ENCODE results near the gene WDR7.

Gene WDR7

GRCh38 chr18:57075716-57076400 lies 424.7 kb downstream of the WDR7 start:
- no peaks in the 10 kb centered on the region for H4K20me1 ChIP-seq (ENCODE audit: insufficient read depth, low read length)
- H3K79me2 ChIP-seq (ENCODE audit: insufficient read depth, low read length): no peaks in the 10 kb centered on the region
- H2AFZ ChIP-seq (ENCODE audit: low read length): no peak overlapping the region
- TF ChIP-seq, protein P1, sequence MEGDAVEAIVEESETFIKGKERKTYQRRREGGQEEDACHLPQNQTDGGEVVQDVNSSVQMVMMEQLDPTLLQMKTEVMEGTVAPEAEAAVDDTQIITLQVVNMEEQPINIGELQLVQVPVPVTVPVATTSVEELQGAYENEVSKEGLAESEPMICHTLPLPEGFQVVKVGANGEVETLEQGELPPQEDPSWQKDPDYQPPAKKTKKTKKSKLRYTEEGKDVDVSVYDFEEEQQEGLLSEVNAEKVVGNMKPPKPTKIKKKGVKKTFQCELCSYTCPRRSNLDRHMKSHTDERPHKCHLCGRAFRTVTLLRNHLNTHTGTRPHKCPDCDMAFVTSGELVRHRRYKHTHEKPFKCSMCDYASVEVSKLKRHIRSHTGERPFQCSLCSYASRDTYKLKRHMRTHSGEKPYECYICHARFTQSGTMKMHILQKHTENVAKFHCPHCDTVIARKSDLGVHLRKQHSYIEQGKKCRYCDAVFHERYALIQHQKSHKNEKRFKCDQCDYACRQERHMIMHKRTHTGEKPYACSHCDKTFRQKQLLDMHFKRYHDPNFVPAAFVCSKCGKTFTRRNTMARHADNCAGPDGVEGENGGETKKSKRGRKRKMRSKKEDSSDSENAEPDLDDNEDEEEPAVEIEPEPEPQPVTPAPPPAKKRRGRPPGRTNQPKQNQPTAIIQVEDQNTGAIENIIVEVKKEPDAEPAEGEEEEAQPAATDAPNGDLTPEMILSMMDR (IDR thresholded peaks at IDR 0.05; ENCODE audit: low read length): no peak
- no peak for TF ChIP-seq EZH2 (IDR thresholded peaks at IDR 0.05; ENCODE audit: borderline replicate concordance, low read length)
- H3F3A ChIP-seq (ENCODE audit: insufficient read depth, low read length): no peaks in the 10 kb centered on the region
- H3K9me3 ChIP-seq (ENCODE audit: low read length): no peaks in the 10 kb centered on the region
- no peak overlapping the region for H3K4me3 ChIP-seq (ENCODE audit: low read depth, low read length, poor library complexity, severe bottlenecking)
- H3K36me3 ChIP-seq (ENCODE audit: insufficient read depth, low read length): no peaks in the 10 kb centered on the region
- no peak overlapping the region for H3K9ac ChIP-seq (ENCODE audit: low read length)
- H3K4me1 ChIP-seq (ENCODE audit: insufficient read depth, low read length, severe bottlenecking): no peaks in the 10 kb centered on the region
- H3K27me3 ChIP-seq (ENCODE audit: insufficient read depth, low read length): peaks cover 11% of the 10 kb centered on the region
- no peak overlapping the region for H3K27ac ChIP-seq (ENCODE audit: low read depth, low read length, poor library complexity, severe bottlenecking)
- H3K4me2 ChIP-seq (ENCODE audit: low read length): no peak overlapping the region
- H3K9me2 ChIP-seq (ENCODE audit: low read depth, low read length): no peaks in the 10 kb centered on the region

DNA sequence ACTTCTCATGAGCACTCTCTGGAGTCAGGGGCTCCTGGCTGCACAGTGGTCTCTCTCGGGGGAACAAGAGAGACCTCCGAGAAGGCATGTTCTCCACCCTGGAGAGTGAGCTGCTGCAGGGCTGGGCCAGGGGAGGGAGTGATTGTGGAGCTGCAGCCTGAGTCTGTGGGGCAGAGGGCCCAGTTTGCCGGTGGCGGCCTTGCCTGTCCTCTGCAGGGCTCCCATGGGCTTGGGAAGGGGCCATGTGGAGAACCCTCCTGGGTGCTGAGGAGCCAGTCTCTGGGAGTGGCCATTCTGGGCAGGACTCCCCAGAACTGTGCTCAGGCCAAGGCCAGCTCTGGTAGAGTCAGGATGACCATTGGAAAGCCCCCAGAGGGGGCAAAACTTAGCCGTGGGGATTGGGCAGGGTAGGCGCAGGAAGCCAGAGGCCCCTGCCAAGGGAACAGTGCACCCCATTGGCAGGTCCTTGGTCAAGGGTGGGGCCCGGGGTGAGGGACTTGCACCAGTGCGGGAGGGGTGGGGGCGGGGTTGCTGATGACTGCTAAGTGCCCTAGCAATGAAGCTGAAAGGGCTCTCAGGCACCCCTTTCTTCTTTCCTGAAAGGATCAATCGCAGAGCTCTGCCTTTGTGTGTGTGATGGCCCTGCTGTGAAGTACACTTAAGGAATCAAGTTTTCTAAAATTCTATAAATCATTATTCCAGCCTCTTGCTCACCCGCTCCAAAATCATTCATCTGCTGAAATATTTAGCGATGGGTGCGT lies 426.0 kb downstream of the WDR7 start:
- Histone ChIP-seq H3K9me3 (ENCODE audit: low read length) (no peaks in the 10 kb centered on the region), H3F3A (ENCODE audit: insufficient read depth, low read length) (no peaks in the 10 kb centered on the region), H3K4me3 (ENCODE audit: low read depth, low read length, poor library complexity, severe bottlenecking) (no peak overlapping the region), H3K4me2 (ENCODE audit: low read length) (no peak overlapping the region), H2AFZ (ENCODE audit: low read length) (no peak overlapping the region), H3K36me3 (ENCODE audit: insufficient read depth, low read length) (no peaks in the 10 kb centered on the region), H3K9me2 (ENCODE audit: low read depth, low read length) (no peaks in the 10 kb centered on the region), H3K9ac (ENCODE audit: low read length) (no peak overlapping the region), H4K20me1 (ENCODE audit: insufficient read depth, low read length) (no peaks in the 10 kb centered on the region), H3K27me3 (ENCODE audit: insufficient read depth, low read length) (peaks cover 11% of the 10 kb centered on the region), H3K4me1 (ENCODE audit: insufficient read depth, low read length, severe bottlenecking) (no peaks in the 10 kb centered on the region), H3K79me2 (ENCODE audit: insufficient read depth, low read length) (no peaks in the 10 kb centered on the region), H3K27ac (ENCODE audit: low read depth, low read length, poor library complexity, severe bottlenecking) (no peak overlapping the region)
- no peak for TF ChIP-seq EZH2 (IDR thresholded peaks at IDR 0.05; ENCODE audit: borderline replicate concordance, low read length)
- TF ChIP-seq, protein P1 (IDR thresholded peaks at IDR 0.05; ENCODE audit: low read length): no peak

GRCh38 chr18:57077786-57078552 lies 426.8 kb downstream of the WDR7 start:
- Histone ChIP-seq H2AFZ (ENCODE audit: low read length) (no peak overlapping the region), H4K20me1 (ENCODE audit: insufficient read depth, low read length) (no peaks in the 10 kb centered on the region), H3K4me3 (ENCODE audit: low read depth, low read length, poor library complexity, severe bottlenecking) (no peak overlapping the region), H3K9me3 (ENCODE audit: low read length) (no peaks in the 10 kb centered on the region), H3K79me2 (ENCODE audit: insufficient read depth, low read length) (no peaks in the 10 kb centered on the region), H3K27me3 (ENCODE audit: insufficient read depth, low read length) (peaks cover 11% of the 10 kb centered on the region), H3K27ac (ENCODE audit: low read depth, low read length, poor library complexity, severe bottlenecking) (no peak overlapping the region), H3K9me2 (ENCODE audit: low read depth, low read length) (no peaks in the 10 kb centered on the region), H3F3A (ENCODE audit: insufficient read depth, low read length) (no peaks in the 10 kb centered on the region), H3K4me2 (ENCODE audit: low read length) (no peak overlapping the region), H3K4me1 (ENCODE audit: insufficient read depth, low read length, severe bottlenecking) (no peaks in the 10 kb centered on the region), H3K9ac (ENCODE audit: low read length) (no peak overlapping the region), H3K36me3 (ENCODE audit: insufficient read depth, low read length) (no peaks in the 10 kb centered on the region)
- TF ChIP-seq, protein P1 (IDR thresholded peaks at IDR 0.05; ENCODE audit: low read length): no peak
- TF ChIP-seq EZH2 (IDR thresholded peaks at IDR 0.05; ENCODE audit: borderline replicate concordance, low read length): no peak

Data from OCI-LY1 (cell line).